ENCODE results near the gene PTPRN2.
"Not testable (repeated sequence)": the region's sequence is repeated elsewhere in the genome, so short reads cannot be mapped to it uniquely, and the experiment has no call there.

Gene PTPRN2

DNA sequence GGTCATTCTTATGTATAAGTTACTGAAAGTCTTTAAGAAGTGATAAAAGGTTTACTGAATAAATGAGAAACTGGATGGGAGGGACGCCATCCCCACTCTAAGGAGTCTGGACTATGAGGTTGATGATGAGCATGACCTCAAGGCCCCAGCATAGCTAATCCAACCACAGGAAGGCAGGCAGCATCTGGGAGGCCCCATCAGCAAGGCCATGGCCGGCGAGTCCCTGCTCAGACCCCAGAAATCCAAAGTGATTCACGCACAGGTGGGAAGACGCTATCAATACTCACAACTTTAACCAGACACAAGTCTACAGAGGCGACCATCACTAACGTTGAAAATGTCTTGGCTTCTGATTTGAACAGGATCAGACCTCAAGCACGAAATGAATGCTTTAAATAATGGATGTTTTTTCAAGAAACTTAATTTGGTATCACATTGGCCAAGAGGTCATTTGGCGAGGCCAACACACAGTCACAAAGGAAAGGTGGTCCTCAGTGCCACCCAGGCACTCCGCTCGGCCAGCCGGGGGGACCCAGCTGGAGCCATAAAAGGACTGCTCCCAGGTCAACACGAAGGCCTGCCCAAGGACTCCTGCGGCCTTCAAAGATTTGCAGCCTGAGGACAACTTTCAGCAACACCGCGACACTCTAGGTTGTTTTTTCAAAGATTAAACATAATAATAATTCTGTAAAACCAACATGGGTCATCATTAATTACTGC lies 228.5 kb downstream of the PTPRN2 start:
- no peak for DNase-seq

DNA sequence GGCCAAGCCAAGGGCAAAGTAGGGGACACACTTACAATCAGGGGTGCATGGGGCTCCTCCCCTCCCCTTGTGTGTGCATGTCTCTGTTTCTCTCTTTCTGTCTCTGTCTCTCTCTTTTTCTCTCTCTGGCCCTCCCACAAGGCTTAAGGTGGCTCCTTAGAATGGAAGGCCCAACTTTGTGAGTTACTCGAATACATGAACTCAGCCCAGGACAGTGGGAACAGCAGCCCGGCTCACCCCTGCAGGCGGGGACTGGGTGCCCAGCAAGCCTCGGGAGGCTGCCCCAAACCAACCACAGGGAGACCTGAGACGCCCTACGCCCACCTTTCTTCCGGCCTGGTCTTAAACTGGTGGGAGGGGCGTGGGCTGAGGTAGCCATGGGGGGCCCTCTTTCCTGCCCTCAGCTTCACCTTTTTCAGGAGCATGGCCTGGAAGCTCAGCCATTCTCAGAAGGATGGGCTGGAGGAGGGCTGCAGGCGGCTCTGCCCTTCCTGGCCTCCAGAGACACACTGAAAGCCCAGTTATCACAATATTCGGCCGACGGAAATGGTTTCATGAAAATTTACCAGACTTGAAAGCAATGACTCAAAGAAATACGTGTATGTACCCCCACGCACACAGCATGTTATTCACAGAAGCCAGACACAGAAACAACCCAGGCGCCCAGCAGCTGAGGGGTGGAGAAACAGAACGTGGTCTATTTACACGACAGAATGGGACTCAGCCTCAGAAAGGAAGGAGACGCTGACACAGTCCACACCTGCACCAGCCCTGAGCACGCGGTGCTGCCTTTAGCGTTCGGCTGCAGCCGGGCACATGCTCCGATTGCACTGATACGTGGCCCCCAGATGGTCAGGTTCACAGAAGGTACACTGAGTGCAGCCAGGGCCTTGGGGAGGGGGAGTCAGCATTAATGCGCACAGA lies 229.5 kb downstream of the PTPRN2 start:
- DNase-seq = no peak

DNA sequence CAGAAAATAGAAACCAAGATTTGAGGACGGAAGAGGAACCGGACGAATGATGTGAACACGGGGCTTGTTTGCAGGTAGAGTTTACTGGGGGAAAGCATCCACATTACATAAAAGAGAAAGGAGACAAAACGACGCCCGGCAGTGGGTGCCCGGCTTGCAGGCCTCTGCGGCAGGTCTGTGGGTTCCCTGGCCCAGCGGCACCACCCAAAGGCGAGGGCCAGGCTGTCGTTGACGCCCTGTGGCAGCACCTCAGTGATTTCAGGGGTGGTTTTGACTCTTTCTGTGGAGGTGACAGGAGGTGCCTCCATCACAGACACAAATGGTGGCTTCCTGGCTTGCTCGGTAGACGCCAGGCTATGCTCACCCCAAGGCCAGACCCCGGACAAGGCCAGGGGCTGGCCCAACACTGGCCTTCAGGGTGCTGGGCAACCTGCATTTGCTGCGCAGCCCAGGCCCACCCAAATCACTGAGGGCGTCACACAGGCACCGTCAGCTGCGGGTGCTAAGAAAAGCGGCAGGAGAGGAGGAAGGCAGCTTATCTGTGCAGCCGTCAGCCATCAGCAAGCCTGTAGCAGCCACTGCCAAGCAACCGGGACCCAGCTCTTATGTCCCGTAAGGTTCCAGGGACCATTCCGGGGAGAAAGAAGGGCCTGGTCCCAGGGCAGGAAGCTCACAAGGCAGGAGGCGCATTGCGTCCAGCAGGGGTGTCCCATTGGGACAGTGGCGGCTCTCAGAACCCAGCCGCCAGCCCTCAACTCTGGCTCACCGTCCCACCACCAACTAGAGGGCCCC lies 230.3 kb downstream of the PTPRN2 start:
- no peak for DNase-seq

DNA sequence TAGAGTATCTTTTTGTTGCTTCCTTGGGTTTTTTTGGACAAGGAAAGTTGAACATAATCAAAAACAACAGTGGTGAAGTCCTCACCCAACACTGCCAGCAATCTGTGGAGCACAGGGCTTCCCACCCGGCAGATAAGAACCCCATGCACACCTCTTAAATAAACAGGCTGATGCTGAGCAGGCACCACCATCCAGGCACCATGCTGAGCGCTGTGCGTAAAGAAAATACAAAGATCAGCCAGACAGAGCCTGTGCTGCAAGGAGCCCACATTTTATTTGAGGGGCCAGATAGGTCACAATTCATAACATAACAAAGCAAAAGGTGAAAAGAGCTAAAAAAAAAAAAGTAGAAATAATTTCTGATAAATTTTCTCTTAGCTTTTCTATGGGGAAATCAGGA lies 231.2 kb downstream of the PTPRN2 start:
- no peak for DNase-seq

DNA sequence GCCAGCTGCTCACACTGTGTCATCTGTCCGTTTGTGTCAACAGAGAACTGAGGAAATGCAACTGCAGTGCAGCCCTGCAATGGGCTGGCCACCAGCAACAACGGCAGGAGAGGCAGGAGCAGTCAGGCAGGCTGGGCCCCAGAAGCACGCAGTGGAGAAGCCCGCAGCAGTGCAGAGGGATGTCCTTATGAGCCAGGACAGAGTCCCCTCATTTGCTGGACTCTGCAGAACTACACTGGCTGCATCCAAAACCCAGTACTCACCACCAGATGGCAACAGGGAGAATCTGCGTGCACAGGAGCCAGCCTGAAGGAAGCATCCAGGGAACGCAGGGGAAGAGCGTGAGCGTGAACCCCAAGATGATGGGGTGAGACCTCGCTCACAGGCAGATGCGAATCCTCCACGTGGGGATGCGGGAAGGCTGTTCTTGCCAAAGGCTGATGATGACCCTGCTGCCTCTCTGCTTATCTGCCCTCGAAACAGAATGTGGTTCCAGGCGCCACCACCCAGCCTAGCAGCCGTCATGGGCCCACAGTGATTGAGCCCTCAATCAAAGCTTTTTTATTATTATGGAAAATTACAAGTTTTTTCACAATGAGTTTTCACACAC lies 232.1 kb downstream of the PTPRN2 start:
- DNase-seq = peak; percentile 42

DNA sequence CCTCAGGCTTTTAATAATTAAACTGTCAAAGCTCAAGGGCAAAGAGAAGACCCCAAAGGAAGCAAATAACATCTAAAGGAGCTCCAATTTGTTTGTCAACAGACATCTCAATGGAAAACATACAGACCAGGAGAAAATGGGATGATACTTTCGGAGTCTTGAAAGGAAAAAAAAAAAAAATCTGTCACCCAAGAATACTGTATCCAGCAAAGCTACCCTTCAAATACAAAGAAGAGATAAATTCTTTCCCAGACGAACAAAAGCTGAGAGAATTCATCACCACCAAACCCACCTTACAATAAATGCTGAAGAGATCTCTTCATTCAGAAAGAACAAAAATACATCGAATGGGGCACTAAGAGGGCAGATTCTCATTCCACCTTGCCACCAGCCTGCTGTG lies 232.8 kb downstream of the PTPRN2 start:
- DNase-seq = no peak

DNA sequence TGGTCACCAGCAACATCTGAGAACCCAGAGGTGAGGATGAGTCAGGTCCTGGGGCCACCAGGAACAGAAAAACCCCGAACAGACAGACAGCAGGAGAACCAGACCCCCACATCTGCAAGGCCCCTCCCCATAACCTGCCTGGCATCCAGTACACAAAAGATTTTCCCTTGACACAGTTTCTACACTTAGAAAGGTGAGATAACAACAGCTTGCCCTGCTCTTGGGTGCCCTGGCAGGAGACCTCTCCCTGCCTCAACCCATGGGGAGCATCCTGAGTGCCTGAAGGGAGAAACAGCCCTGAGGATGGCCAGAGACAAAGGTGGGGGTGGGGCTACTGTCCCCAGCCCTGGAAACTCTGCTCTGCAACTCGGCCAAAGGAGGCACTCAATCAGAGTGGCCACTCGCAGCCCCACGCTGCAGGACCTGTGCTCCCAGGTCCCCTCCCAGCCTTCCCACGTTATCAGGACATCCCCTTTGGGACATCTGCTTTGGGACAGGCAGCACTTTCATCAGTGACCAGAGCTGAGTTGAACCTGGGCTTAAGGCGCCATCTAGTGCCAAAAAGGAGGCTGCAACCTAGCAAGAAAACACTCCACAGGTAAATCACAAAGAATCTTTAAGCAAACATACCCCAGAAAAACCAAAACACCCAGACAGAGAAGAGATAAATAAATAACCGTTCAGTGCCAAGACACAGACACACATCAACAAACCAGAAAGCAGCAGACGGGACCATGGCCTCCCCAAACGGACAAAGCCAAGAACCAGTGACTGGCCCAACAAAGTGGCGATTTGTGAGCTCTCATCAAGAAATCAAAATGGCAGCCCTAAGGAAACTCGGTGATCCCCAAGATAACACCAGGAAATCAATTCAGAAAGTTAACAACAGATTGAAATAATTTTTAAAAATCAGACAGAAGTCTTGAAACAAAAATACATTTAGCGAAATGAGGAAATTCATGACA lies 233.7 kb downstream of the PTPRN2 start:
- DNase-seq = peak; percentile 7

DNA sequence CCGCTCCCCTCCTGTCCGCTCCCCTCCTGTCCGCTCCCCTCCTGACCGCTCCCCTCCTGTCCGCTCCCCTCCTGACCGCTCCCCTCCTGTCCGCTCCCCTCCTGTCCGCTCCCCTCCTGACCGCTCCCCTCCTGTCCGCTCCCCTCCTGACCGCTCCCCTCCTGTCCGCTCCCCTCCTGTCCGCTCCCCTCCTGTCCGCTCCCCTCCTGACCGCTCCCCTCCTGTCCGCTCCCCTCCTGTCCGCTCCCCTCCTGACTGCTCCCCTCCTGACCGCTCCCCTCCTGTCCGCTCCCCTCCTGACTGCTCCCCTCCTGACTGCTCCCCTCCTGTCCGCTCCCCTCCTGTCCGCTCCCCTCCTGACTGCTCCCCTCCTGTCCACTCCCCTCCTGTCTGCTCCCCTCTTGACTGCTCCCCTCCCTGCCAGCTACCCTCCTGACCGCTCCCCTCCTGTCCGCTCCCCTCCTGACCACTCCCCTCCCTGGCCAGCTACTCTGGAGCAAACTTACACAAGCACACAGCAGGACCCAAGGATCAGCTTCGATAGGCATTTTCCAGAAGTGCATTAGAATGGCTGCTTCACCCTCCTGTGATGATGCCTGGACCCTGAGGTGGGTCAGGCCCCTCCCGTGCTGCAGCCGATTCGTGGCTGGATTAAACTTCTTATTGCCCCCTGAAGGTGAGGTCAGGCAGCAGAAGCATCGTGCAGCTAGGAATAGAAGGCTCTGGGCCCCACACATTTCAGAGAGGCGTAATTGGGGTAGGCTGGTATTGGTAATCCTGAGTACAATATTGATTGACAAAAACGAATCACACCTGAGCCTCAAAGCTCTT lies 235.5 kb downstream of the PTPRN2 start:
- DNase-seq = not testable (repeated sequence)

DNA sequence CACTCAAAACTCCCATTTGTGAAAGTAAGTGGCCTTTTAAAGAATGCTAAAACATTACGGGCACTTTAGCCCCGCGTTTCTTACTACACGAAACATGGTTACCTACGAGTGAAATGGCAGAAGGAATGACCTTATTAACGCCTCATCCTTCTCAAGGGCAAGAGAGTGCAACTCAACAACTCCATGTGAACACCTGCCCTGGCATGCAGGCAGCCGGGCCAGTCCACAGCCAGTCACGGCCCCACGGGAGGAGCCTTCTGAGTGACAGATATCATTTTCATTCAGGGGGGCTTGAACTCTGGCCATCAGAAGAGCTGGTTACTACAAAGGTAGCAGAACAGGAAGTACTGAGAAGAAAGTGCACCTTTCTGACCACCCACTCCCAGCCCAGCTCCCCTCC lies 236.1 kb downstream of the PTPRN2 start:
- DNase-seq = no peak

DNA sequence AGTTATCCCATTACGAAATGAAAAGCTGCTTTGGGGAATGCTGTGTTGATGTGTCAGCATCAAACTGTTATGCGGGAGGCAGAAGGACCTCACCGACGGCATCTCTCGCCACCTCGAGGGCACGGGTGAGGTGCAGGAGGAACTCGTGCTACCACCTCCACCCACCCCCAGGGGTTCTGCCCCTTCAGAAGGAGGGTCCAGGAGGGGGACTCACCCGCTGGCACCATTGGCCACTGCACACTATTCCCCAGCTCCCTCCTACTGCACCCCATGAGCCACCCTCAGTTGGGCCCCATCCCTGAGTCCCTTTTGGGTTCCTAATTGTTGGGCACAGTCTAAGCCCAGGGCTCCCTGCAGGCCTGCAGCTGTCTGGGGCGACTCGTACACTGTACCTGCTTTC lies 236.6 kb downstream of the PTPRN2 start:
- no peak for DNase-seq

DNA sequence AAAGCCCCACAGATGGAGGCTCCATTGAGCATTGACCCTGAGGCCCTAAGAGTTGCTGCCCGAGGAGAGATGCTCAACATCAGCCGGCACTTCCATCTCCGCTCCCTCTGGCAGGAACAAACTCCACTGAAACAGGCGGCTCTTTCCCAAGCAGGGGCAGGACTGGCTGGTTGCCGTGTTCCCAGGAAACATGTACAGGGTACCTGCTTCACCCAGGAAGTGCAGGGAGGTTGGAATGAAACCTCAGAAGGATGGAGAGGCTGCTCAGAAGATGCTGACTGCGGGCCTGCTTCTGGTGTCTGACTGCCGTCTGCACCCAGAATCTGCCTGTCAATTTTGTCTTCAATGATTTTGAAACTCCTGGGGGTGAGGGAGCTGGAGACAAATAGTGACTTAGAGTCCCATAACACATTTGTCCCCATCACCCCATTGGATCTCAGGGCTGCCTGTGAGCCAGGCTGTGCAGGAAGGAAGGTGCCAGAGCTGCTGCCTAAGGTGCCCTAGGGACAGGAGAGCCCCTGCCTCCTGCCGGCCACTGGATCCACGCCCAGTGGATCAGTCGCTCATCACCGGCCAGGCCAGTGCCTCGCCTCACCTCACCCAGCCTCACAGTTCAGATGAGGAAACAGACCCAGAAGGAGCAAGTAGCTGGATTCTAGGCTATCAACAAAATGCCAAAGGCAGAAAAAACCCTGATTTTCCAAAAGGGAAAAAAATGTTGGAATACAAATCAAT lies 237.3 kb downstream of the PTPRN2 start:
- no peak for DNase-seq

DNA sequence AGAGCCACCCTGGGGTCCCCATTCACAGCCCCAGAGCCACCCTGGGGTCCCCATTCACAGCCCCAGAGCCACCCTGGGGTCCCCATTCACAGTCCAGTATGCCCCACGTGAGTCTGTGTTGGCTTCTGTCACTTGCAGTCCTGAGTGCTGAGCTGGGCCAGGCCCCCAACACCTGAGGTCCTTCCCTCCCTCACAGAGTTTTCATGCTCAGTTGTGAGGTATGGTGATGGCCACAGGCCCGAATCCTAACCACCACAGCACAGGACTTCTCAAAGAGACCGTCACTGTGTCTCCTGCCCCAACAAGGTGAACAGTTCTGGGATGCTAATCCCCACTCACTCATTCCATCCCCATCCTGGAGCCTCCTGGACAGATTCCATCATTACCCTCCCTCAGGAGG lies 239.2 kb downstream of the PTPRN2 start:
- DNase-seq = no peak

DNA sequence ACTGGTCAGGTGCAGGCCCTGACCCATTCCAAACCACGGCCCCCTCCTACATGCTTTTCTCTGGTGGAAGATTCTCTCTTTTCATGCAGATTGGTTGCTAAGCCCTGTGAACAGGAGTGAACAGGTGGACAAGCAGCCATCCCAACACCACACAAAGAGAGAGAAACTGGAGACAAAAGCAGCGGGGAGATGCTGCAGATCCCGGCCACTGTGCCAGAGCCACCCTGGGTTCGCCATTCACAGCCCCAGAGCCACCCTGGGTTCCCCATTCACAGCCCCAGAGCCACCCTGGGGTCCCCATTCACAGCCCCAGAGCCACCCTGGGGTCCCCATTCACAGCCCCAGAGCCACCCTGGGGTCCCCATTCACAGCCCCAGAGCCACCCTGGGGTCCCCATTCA lies 239.6 kb downstream of the PTPRN2 start:
- not testable (repeated sequence) for DNase-seq

DNA sequence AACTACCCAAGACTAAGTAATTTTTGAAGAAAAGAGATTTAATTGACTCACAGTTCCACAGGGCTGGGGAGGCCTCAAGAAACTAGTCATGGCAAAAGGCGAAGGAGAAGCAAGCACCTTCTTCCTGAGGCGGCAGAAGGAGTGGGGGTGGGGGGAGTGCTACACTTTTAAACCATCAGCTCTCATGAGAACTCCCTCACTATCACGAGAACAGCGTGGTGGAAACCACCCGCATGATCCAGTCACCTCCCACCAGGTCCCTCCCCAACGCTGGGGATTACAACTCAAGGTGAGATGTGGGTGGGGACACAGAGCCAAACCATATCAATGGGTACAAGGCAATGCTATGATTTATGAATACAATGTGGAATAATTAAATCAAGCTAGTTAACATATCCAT lies 241.9 kb downstream of the PTPRN2 start:
- no peak for DNase-seq

DNA sequence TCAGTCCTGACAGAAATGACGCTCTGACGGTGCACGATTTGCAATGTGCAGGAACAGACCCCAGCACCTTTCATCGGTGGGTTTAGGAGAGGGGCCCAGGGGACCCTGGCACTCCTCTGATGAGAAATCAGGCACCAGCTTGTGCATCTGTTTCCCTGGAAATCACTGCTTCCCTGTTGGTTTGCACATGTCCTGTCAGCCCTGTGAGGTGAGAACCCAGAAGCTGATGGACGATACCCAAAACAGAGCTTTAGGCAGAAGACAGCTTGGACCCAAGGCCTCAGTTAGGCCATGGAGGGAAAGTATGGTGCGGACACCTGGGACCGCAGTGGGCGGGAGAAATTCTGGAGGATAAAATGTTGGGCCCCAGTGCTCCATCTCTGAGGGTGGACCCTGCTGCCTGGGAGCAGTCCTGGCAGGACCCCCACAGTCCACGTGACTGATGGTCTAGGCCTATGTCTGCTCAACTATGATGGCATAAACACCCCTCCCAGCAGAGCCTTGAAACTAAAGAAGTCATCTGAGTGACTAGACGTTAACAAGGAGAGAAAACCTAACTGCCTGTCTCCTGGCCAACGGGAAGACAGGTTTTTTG lies 242.8 kb downstream of the PTPRN2 start:
- DNase-seq = no peak

DNA sequence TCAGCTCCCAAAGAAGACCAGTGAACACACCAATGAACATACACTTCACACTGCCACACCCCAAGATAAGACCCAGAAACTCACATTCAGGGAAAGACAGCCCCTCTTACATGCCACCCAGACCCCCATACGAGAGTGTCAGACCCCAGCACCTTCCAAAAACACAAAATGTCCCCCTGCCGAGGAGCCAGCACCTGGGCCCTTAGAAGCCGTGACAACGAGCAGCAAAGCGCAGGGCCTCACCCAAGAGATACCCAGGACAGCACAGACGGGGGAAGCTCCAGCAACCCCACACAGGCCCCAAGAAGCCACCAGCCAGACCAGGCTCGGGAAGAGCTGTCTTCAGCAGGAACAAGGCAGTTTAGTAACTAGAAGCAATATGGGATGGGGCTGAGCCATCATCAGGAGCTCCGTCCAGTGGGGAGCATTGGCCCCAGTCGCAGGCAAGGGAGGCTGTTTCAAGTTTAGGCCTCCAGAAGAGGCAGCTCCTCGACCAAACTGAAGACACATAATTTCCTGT lies 243.6 kb downstream of the PTPRN2 start:
- no peak for DNase-seq

DNA sequence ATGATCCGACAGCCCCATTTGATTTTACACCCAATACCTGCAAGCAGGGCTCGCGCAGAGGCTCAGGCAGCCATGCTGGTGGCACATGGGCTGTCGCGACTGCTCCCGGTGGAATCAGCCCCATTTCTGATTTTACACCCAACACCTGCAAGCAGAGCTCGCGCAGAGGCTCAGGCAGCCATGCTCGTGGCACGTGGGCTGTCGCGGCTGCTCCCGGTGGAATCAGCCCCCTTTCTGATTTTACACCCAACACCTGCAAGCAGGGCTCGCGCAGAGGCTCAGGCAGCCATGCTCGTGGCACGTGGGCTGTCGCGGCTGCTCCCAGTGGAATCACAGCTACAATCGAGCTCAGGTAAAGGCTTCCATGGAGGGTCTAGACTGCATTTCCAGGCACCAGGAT lies 244.1 kb downstream of the PTPRN2 start:
- no peak for DNase-seq

DNA sequence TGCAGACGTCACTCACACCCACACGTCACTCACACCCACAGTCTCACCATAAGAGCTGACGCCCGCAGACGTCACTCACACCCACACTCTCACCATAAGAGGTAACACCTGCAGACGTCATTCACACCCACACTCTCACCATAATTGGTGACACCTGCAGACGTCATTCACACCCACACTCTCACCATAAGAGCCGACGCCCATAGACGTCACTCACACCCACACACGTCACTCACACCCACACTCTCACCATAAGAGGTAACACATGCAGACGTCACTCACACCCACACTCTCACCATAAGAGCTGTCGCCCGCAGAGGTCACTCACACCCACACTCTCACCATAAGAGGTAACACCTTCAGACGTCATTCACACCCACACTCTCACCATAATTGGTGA lies 246.5 kb downstream of the PTPRN2 start:
- not testable (repeated sequence) for DNase-seq

DNA sequence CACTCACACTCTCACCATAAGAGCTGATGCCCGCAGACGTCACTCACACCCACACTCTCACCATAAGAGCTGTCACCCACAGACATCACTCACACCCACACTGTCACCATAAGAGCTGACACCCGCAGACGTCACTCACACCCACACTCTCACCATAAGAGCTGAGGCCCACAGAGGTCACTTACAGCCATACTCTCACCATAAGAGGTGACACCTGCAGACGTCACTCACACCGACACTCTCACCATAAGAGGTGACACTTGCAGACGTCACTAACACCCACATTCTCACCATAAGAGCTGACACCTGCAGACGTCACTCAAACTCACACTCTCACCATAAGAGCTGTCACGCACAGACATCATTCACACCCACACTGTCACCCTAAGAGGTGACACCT lies 250.7 kb downstream of the PTPRN2 start:
- DNase-seq = not testable (repeated sequence)
